MM.1S (cell line): ENCODE data around the gene GBX1.

ENCODE experiments used
- CTCF ChIP-seq: fragments of 300-600 bp; sonication (generic); IDR thresholded peaks from 2 replicates; pipeline ENCODE4 v1.5.1; 2016; ENCODE audit warnings: antibody characterized with exemption, low read length, mixed read lengths
- EZH2 ChIP-seq: fragments of 300-600 bp; sonication (generic); optimal IDR thresholded peaks from 2 replicates; pipeline ENCODE3; 2017; ENCODE audit warnings: low read depth, mild to moderate bottlenecking, antibody characterized with exemption, low read length, mixed read lengths
- EZH2phosphoT487 ChIP-seq: fragments of 300-600 bp; sonication (generic); IDR thresholded peaks from 2 replicates; pipeline ENCODE4 v1.6.1; 2018; ENCODE audit warnings: antibody characterized with exemption, low read length

GRCh38 chr7:151197932-151198331 lies 30.4 kb upstream of the GBX1 start:
- TF ChIP-seq CTCF (no peak), EZH2 (no peak), EZH2phosphoT487 (no peak)
